ENCODE measurements around the gene CCNQ. TPM values are rescaled to one million over a fixed set of nuclear protein-coding genes. Genes with fewer than 3 reads are reported as not detected.

The CCNQ gene
- total RNA-seq, 1 donor from 2014 or later = 23.6 TPM

DNA sequence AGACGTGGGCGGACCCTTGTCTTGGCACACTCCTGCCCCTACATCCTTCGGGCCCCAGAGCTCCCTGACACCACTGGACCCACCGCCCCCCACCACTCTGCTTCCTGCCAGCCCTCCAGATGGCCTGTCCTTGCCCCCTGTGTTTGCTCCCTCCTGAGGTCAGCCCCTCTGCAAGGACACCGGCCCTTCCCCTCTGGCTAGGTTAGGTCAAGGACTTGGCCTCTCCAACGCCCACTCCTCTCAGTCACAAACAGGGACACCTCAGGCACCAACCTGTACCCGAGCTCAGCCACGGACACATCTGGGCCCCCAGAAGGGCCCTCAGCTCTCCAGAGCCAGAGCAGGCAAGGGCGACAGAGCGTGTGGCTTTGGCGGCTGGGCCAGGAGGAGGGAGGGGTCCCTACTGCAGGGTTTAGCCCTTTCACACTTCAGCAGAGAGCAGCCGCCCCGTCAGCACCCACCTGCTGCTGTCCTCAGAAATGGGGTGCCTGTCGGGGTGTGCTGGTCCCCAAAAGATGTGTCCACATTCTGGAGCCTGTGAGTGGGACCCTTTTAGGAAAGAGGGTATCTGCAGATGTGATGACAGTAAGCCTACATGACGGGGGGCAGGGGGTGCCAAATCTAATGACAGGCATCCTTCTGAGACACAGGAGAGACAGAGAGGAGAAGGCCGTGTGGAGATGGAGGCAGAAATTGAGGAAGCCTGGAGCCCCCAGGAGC, 24.5 kb upstream of the CCNQ start:
- H3K4me1 Mint-ChIP-seq (ENCODE audit: low read depth) = no peaks in the 10 kb centered on the region
- no peak overlapping the region for H3K4me3 Mint-ChIP-seq (ENCODE audit: low read depth)
- DNase-seq (ENCODE audit: low spot score) = no peak
- intact Hi-C loops (cut with micrococcal nuclease) = no loop called here
- H3K27me3 Mint-ChIP-seq (ENCODE audit: low read depth) = peaks cover 2% of the 10 kb centered on the region
- H3K9me3 Mint-ChIP-seq = no peaks in the 10 kb centered on the region
- no peak overlapping the region for H3K27ac Mint-ChIP-seq
- no peaks in the 10 kb centered on the region for H3K36me3 Mint-ChIP-seq (ENCODE audit: low read depth)

DNA sequence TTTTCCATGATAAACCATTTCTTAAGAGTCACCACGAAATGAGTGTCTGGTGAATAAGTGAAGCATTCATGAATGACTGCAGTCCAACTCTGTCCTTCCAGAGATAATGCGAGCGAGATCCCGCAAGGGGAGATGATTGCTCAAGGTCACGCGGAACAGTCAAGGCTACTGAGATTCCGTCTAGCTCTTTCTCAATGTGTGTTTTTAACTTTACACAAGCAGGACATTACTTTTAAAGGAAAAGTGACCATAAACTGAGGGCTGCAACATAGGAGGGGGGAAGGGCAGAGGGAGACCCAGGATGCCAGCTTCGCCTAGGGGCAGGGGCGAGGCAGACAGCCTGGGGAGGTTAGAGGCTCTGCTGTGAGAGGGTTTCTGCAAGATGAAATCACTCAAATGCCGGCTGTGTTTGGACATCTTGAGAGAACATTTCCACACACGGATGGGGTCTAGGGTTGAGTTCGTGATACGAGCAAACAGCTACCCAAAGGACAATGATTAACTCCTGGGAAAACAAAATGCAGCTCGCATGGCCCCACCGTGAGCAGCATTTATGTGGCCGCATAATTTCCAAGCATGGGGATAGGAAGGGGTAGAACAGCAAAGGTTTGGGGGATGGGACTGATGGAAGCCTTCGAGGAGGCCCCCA, 23.8 kb upstream of the CCNQ start:
- H3K4me3 Mint-ChIP-seq (ENCODE audit: low read depth) = no peak overlapping the region
- no peaks in the 10 kb centered on the region for H3K9me3 Mint-ChIP-seq
- H3K36me3 Mint-ChIP-seq (ENCODE audit: low read depth) = no peaks in the 10 kb centered on the region
- no peak for DNase-seq (ENCODE audit: low spot score)
- intact Hi-C loops (cut with micrococcal nuclease) = no loop called here
- peaks cover 6% of the 10 kb centered on the region for H3K27me3 Mint-ChIP-seq (ENCODE audit: low read depth)
- H3K27ac Mint-ChIP-seq = no peak overlapping the region
- H3K4me1 Mint-ChIP-seq (ENCODE audit: low read depth) = no peaks in the 10 kb centered on the region

DNA sequence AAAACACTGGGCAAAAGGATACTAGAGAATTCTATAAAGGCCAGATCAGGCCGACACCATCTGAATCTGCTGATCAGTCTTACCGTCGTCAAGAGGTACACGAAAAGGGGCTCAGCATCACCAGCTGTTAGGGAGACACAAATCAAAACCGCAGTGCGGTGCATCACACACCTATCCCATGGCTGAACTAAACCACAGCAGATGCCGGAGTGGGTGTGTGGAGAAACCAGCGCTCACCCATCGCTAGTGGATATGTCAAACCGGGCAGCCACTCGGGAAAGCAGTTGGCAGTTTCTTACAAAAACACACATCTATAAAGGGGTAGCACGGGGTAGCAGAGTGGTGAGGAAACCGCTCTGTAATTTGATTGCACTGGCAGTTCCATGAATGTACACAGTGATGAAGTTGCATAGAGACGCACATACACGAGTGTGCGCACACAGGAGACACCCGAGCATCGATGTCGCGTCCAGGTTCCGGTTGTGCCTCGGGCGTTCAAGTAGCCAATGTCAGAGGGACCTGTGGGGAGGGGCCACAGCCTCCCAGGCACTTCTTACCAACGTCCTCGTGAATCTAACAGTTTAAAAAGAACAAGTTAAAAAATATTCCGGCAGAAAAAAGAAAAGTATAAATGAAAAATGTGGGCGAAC, 23.1 kb upstream of the CCNQ start:
- no peaks in the 10 kb centered on the region for H3K9me3 Mint-ChIP-seq
- no peaks in the 10 kb centered on the region for H3K4me1 Mint-ChIP-seq (ENCODE audit: low read depth)
- intact Hi-C loops (cut with micrococcal nuclease) = no loop called here
- no peak for DNase-seq (ENCODE audit: low spot score)
- no peak overlapping the region for H3K4me3 Mint-ChIP-seq (ENCODE audit: low read depth)
- no peaks in the 10 kb centered on the region for H3K36me3 Mint-ChIP-seq (ENCODE audit: low read depth)
- peaks cover 8% of the 10 kb centered on the region for H3K27me3 Mint-ChIP-seq (ENCODE audit: low read depth)
- no peak overlapping the region for H3K27ac Mint-ChIP-seq

DNA sequence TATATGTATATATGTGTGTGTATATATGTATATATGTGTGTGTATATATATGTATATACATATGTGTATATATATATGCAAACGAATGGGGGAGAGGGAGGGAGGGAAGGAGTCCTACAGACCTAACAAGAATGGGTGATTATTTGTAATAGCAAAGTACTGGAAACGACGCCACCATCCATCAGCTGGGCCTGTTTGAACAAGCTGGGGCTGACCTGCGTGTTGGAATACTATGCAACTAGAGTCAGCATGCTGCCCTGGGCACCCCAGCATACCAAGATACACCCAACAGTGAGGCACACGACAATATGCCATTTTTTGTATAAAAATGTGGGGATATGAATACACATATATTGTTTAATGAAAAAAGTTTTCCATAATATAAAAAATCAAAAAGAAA, 21.6 kb upstream of the CCNQ start:
- peaks cover 14% of the 10 kb centered on the region for H3K27me3 Mint-ChIP-seq (ENCODE audit: low read depth)
- intact Hi-C loops (cut with micrococcal nuclease) = no loop called here
- H3K9me3 Mint-ChIP-seq = no peaks in the 10 kb centered on the region
- H3K4me1 Mint-ChIP-seq (ENCODE audit: low read depth) = no peaks in the 10 kb centered on the region
- H3K27ac Mint-ChIP-seq = no peak overlapping the region
- DNase-seq (ENCODE audit: low spot score) = no peak
- no peak overlapping the region for H3K4me3 Mint-ChIP-seq (ENCODE audit: low read depth)
- no peaks in the 10 kb centered on the region for H3K36me3 Mint-ChIP-seq (ENCODE audit: low read depth)

DNA sequence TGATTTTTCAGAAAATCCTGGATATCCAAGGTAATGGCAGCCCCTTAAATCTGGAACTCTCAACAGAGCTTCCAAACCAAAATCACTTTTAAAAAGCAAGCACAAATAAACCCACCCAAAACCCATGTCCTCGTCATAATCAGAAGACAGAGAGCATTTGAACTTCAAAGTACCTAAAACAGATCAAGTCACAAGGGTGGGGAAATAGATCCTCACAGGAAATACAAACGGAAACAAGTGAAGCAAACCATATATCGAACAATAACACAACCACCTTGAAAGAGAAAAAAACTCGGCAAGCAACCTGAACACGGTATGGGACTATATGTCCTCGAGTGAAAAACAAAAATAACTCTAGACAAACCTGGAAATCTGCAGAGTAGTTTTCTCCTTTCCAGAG, 15.9 kb upstream of the CCNQ start:
- Mint-ChIP-seq H3K4me3 (ENCODE audit: low read depth) (no peak overlapping the region), H3K4me1 (ENCODE audit: low read depth) (peaks cover 2% of the 10 kb centered on the region), H3K27ac (no peak overlapping the region), H3K27me3 (ENCODE audit: low read depth) (peaks cover 24% of the 10 kb centered on the region), H3K9me3 (no peaks in the 10 kb centered on the region), H3K36me3 (ENCODE audit: low read depth) (no peaks in the 10 kb centered on the region)
- intact Hi-C loops (cut with micrococcal nuclease) = loop anchor here (5.0 kb wide), 1 partner anchor 47 kb away; no protein-coding TSS in a partner anchor
- no peak for DNase-seq (ENCODE audit: low spot score)

DNA sequence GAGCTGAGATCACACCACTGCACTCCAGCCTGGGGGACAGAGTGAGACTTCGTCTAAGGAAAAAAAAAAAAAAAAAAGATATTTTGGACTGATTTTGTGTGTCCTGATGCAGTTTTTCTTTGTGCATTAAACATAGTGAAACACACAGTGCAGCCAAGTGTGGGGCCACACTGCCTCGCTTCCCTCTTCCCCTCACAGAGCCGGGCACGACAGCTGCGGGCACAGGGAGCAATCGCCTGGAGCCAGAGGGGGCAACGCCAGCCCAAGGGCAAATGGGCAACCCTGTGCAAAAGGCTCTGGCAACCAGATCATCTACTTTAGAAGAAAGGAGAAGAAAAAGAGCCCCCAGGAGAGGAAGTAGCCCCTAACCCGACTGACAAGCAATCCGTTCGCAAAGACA, 13.5 kb upstream of the CCNQ start:
- Mint-ChIP-seq H3K27me3 (ENCODE audit: low read depth) (peaks cover 19% of the 10 kb centered on the region), H3K4me3 (ENCODE audit: low read depth) (no peak overlapping the region), H3K9me3 (no peaks in the 10 kb centered on the region), H3K4me1 (ENCODE audit: low read depth) (peaks cover 5% of the 10 kb centered on the region), H3K27ac (no peak overlapping the region), H3K36me3 (ENCODE audit: low read depth) (no peaks in the 10 kb centered on the region)
- intact Hi-C loops (cut with micrococcal nuclease) = loop anchor here (5.0 kb wide), 1 partner anchor 50 kb away; no protein-coding TSS in a partner anchor
- no peak for DNase-seq (ENCODE audit: low spot score)

DNA sequence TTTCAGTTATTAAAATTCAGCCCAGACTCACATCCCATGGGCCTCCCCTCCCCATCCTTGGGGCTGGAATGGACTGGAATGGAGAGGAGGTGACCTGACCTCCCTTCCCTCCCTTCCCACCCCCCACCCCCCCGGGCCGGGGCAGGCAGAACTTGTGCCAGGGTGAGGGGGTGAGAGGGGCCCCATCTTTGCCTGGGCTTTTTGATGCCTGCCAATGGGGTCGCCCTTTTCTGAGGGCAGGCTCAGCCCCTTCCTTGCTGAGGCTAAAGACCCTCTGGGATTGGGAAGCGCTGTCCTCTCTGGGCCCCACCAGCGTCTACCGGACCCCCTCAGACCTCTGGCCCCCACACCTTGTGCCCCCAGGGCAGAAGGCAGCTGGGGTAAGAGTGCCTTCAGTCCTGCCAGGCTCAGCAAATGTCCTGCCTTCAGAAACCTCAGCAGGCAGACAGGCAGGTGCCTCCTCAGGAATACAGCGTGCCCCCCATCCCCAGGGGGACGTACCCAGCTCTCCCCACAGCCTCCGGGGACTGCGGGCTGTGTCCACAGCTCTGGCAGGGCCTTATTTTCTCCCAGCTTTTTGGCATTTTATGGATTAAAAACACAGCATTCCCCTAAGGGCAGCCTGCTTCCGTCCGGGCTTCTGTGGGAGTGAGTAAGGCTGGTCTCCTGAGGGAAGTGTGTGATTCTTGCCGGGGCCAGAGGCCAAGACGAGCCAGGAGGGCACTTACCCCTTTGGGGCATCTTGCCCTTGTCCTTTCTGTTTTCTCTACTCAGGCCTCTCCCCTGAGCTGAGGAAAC, 12.6 kb upstream of the CCNQ start:
- Mint-ChIP-seq H3K9me3 (no peaks in the 10 kb centered on the region), H3K27me3 (ENCODE audit: low read depth) (peaks cover 23% of the 10 kb centered on the region), H3K4me1 (ENCODE audit: low read depth) (peaks cover 5% of the 10 kb centered on the region), H3K4me3 (ENCODE audit: low read depth) (no peak overlapping the region), H3K36me3 (ENCODE audit: low read depth) (no peaks in the 10 kb centered on the region), H3K27ac (no peak overlapping the region)
- DNase-seq (ENCODE audit: low spot score) = no peak
- intact Hi-C loops (cut with micrococcal nuclease) = loop anchor here (5.0 kb wide), 1 partner anchor 51 kb away; no protein-coding TSS in a partner anchor

DNA sequence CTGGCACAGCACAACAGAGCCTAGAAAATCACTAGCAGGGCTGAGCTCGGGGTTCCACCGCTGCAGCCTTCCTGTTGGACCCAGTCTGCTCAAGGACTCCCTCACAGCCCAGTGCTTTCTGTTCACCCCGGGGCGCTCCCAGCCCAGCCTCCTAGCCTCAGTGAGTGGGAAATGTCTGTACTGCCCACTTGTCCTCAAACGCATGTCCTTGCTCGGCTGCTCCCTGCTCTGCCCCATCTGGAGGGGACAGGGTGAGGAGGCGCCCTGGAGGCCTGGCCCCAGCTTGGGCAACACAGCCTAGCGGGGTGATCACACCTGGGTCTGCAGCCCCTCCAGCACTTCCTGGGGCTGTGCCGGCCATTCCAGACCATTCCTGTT, 11.9 kb upstream of the CCNQ start:
- intact Hi-C loops (cut with micrococcal nuclease) = loop anchor here (5.0 kb wide), 1 partner anchor 51 kb away; no protein-coding TSS in a partner anchor

DNA sequence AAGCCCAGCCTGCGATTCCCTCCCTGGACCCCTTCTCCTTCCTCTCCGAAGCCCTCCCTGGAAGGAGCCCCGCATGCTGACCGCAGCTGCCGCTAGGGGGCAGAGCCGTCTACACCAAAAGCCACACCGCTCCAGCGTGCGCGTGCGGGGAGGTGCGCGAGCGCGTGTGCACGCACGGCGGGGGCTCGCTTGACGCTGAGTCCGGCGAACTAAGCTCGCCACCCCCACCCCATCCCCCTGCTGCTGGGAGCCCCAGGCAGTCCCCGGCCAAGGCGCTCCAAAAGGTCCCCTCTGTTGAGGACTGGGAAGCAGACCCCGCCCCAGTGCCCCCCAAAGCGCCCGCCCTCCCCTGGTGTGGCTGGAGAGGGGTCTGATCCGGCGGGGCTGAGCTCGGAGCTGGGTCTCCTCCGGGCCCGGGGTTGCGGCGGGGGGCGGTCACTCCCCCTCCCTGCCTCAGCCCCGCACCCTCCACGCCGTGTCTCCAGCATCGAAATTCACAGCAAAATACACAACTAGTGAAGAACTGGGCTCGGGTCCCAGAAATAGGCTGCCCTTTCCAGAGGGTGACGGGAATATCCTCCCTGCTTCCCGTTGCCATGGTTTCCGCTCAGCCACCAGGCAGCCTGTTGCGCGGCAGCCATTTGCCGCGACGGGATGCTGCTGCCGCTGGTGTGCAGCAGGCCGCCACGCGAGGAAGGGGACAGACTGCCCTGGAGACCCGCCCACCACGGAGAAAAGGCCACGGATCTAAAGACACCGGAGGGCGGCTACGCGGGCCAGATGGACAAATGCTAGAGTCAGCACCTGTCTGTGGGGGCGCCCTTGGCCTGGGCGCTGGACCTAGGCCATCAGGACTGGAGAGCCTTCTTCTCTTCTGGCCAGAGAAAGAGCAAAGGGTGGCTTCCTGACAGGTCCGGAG, 11.2 kb upstream of the CCNQ start:
- Mint-ChIP-seq H3K27me3 (ENCODE audit: low read depth) (peaks cover 15% of the 10 kb centered on the region), H3K9me3 (no peaks in the 10 kb centered on the region), H3K36me3 (ENCODE audit: low read depth) (no peaks in the 10 kb centered on the region), H3K4me3 (ENCODE audit: low read depth) (peak overlapping the region; percentile 69), H3K4me1 (ENCODE audit: low read depth) (peaks cover 5% of the 10 kb centered on the region), H3K27ac (no peak overlapping the region)
- peak; percentile 46 for DNase-seq (ENCODE audit: low spot score)
- intact Hi-C loops (cut with micrococcal nuclease) = loop anchor here (5.0 kb wide), 1 partner anchor 52 kb away; no protein-coding TSS in a partner anchor

More for the DNA sequence above, 11.9 kb upstream of the CCNQ start:
- DNase-seq (ENCODE audit: low spot score) = no peak
- no peaks in the 10 kb centered on the region for H3K36me3 Mint-ChIP-seq (ENCODE audit: low read depth)
- no peaks in the 10 kb centered on the region for H3K9me3 Mint-ChIP-seq
- H3K4me3 Mint-ChIP-seq (ENCODE audit: low read depth) = peak overlapping the region; percentile 8
- peaks cover 17% of the 10 kb centered on the region for H3K27me3 Mint-ChIP-seq (ENCODE audit: low read depth)
- H3K4me1 Mint-ChIP-seq (ENCODE audit: low read depth) = peaks cover 5% of the 10 kb centered on the region
- no peak overlapping the region for H3K27ac Mint-ChIP-seq

DNA sequence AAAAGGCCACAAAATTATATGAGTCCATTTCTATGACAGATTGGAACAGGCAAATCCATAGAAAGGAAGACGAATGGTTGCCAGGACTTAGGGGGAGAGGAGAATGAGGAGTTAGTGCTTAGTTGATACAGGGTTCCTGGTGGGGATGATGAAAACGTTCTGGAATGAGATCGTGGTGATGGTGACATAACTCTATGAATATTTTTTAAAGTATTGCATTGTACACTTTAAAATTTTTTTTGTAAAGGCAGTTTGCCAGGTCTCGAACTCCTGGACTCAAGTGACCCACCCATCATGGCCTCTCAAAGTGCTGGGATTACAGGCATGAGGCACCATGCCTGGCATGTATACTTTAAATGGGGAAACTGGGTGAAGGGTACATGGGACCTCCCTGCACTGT, 9.9 kb upstream of the CCNQ start:
- Mint-ChIP-seq H3K27me3 (ENCODE audit: low read depth) (peaks cover 12% of the 10 kb centered on the region), H3K36me3 (ENCODE audit: low read depth) (no peaks in the 10 kb centered on the region), H3K27ac (no peak overlapping the region), H3K9me3 (no peaks in the 10 kb centered on the region), H3K4me1 (ENCODE audit: low read depth) (peaks cover 6% of the 10 kb centered on the region), H3K4me3 (ENCODE audit: low read depth) (no peak overlapping the region)
- intact Hi-C loops (cut with micrococcal nuclease) = no loop called here
- no peak for DNase-seq (ENCODE audit: low spot score)

DNA sequence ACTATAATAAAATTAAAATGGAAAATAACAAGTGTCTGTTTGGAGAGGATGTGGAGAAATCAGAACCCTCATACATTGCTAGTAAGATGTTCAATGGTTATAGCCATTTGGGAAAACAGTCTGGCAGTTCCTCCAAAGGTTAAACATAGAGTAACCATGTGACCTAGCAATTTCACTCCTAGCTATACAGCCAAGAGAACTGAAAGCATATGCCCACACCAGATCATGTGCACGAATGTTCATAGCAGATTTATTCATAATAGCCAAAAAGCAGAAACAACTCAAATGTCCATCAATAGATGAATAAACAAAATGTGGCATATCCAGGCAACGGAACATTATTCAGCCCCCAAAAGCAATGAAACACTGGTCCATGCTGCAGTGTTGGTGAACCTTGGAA, 9.4 kb upstream of the CCNQ start:
- H3K4me1 Mint-ChIP-seq (ENCODE audit: low read depth) = peaks cover 8% of the 10 kb centered on the region
- H3K4me3 Mint-ChIP-seq (ENCODE audit: low read depth) = no peak overlapping the region
- no peaks in the 10 kb centered on the region for H3K9me3 Mint-ChIP-seq
- H3K27ac Mint-ChIP-seq = no peak overlapping the region
- intact Hi-C loops (cut with micrococcal nuclease) = no loop called here
- peaks cover 9% of the 10 kb centered on the region for H3K27me3 Mint-ChIP-seq (ENCODE audit: low read depth)
- H3K36me3 Mint-ChIP-seq (ENCODE audit: low read depth) = no peaks in the 10 kb centered on the region
- DNase-seq (ENCODE audit: low spot score) = no peak

DNA sequence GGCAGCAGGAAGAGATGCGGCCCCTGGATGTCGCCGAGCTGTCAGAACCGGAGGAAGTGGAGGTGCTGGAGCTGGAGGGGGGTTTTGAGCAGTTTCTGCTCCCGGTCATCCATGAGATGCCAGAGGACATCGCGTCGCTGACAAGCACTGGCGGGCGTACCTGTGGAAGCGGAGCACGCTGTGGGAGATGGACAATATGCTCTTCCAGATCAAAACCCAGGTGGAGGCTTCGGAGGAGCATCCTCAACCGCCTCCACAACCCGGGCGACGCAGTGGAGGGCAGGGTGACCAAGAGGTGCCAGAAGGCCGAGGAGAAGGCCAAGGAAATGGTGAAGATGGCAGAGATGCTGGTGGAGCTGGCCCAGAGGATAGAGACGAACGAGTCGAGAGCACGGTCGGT, 7.6 kb upstream of the CCNQ start:
- intact Hi-C loops (cut with micrococcal nuclease) = no loop called here
- H3K27ac Mint-ChIP-seq = no peak overlapping the region
- DNase-seq (ENCODE audit: low spot score) = no peak
- peaks cover 9% of the 10 kb centered on the region for H3K4me1 Mint-ChIP-seq (ENCODE audit: low read depth)
- H3K36me3 Mint-ChIP-seq (ENCODE audit: low read depth) = no peaks in the 10 kb centered on the region
- H3K4me3 Mint-ChIP-seq (ENCODE audit: low read depth) = no peak overlapping the region
- H3K27me3 Mint-ChIP-seq (ENCODE audit: low read depth) = peaks cover 9% of the 10 kb centered on the region
- H3K9me3 Mint-ChIP-seq = no peaks in the 10 kb centered on the region
